Measurements from ENCODE around the gene BOD1. TPM values are rescaled to one million over a fixed set of nuclear protein-coding genes. Genes with fewer than 3 reads are reported as not detected.

Gene BOD1
- total and polyA plus RNA-seq, 8 donors: 21.5 to 42.5 (median 27.4) TPM

DNA sequence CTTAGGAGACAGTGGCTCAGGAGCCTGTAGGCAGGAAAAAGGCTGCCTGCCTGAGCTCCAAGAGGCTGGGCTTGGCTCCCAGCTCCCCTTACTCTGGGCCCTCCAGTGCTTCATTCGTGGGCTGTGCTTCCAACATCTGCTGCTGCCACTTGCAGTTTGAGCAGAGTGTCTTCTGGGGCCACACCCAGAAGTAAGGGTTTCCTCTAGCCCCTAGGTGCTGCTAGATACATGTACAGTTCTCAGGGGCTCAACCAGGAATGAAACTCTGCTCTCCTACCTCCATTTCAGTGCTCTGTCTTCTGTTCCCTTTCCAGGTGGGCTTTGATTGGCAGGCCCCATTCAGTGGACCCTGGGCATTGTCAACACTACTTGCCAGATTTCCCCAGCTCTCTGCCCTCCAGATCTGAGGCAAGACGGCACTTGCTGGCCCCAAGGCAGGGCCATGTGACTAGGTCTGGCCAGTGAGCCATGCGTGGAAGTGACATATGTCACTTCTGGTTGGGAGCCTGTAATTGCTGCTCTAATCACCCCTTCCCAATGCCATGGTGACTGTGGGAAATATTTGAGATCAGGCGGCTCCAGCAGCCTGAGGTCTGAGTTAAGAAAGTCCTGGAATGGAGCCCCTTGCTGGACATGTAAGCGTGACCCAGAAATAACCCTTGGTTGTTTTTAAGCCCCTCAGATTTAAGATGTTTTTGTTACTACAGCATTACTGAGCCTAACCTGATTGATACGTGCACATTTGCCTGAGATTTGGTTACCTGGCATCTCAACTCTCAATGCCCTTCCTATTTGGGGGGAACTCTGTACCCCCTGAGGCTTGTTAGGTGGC lies 9.4 kb upstream of the BOD1 start:
- WGBS, 2 donors: 84 to 85% methylated on average over 6 of the region's 6 CpGs
- Histone ChIP-seq H3K27ac (no peak overlapping the region), H3K4me3 (no peak overlapping the region), H3K9me3 (no peaks in the 10 kb centered on the region), H3K36me3 (no peaks in the 10 kb centered on the region), H3K27me3 (no peaks in the 10 kb centered on the region), H3K4me1 (no peaks in the 10 kb centered on the region)
- intact Hi-C loops (cut with DNase I): loop anchor here in 2 of 3 donors (10.0 kb wide), 2 partner anchors 129 to 269 kb away; no protein-coding TSS in a partner anchor
- DNase-seq (no peak), FAIRE-seq (no peak), ATAC-seq (peak in 2 of 4 donors; percentile 44 to 59)
- TF ChIP-seq, protein P1, sequence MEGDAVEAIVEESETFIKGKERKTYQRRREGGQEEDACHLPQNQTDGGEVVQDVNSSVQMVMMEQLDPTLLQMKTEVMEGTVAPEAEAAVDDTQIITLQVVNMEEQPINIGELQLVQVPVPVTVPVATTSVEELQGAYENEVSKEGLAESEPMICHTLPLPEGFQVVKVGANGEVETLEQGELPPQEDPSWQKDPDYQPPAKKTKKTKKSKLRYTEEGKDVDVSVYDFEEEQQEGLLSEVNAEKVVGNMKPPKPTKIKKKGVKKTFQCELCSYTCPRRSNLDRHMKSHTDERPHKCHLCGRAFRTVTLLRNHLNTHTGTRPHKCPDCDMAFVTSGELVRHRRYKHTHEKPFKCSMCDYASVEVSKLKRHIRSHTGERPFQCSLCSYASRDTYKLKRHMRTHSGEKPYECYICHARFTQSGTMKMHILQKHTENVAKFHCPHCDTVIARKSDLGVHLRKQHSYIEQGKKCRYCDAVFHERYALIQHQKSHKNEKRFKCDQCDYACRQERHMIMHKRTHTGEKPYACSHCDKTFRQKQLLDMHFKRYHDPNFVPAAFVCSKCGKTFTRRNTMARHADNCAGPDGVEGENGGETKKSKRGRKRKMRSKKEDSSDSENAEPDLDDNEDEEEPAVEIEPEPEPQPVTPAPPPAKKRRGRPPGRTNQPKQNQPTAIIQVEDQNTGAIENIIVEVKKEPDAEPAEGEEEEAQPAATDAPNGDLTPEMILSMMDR (IDR thresholded peaks at IDR 0.05): no peak

DNA sequence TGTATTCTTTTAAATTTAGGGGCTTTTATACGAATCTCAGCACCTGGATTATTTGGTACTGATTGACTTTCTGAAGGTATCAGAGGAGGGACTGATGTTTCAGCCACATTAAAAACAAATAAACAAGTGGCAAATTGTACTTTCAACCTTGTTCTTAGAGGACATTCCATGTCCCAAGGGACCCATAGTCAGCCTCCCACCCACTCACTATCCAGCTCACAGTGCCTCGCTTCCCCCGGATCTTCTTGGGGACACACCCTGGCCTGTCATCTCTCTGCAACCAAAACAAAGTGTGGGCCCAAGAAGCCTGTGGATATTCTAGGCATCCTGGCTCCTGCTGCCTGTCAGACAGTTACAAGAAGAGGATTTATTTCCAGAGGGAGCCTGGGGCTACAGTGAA lies 8.8 kb upstream of the BOD1 start:
- Histone ChIP-seq H3K4me3 (no peak overlapping the region), H3K27ac (no peak overlapping the region), H3K4me1 (no peaks in the 10 kb centered on the region), H3K9me3 (no peaks in the 10 kb centered on the region), H3K36me3 (no peaks in the 10 kb centered on the region), H3K27me3 (no peaks in the 10 kb centered on the region)
- ATAC-seq (no peak), FAIRE-seq (no peak), DNase-seq (no peak)
- WGBS, 2 donors: 85 to 94% methylated on average over 3 of the region's 3 CpGs
- intact Hi-C loops (cut with DNase I): loop anchor here in 2 of 3 donors (10.0 kb wide), 2 partner anchors 130 to 270 kb away; no protein-coding TSS in a partner anchor
- TF ChIP-seq, protein P1 (IDR thresholded peaks at IDR 0.05): no peak

DNA sequence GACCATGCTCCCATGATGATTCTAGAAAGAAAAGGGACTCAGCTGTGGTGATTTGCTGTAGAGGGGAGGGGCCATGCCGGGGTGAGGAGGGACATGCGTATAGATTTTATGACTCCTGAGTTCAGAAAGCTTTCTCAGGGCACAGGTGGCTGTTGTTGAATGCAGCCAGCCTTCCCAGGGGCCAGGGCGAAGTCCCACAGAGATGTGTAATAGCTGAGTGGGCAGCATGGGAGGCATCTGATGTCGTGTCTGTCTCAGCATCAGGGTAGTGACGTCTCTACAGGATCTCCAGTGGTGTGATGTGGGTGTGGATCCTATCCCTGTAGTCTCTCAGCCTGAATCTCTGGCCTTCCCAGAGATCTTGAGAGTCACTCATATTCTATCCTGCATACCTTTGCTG lies 7.8 kb upstream of the BOD1 start:
- no peak overlapping the region for H3K27ac ChIP-seq
- intact Hi-C loops (cut with DNase I): loop anchor here in 2 of 3 donors (5.0 to 10.0 kb wide), 3 partner anchors 131 to 688 kb away; no protein-coding TSS in a partner anchor
- H3K9me3 ChIP-seq: no peaks in the 10 kb centered on the region
- ATAC-seq (no peak), DNase-seq (no peak), FAIRE-seq (no peak)
- H3K4me1 ChIP-seq: peaks cover 0 to under 1% (median 0%) of the 10 kb centered on the region in 3 donors
- TF ChIP-seq, protein P1 (IDR thresholded peaks at IDR 0.05): no peak
- H3K4me3 ChIP-seq: no peak overlapping the region
- H3K27me3 ChIP-seq: no peaks in the 10 kb centered on the region
- WGBS, 2 donors: 70 to 75% methylated on average over 5 of the region's 5 CpGs
- H3K36me3 ChIP-seq: no peaks in the 10 kb centered on the region

DNA sequence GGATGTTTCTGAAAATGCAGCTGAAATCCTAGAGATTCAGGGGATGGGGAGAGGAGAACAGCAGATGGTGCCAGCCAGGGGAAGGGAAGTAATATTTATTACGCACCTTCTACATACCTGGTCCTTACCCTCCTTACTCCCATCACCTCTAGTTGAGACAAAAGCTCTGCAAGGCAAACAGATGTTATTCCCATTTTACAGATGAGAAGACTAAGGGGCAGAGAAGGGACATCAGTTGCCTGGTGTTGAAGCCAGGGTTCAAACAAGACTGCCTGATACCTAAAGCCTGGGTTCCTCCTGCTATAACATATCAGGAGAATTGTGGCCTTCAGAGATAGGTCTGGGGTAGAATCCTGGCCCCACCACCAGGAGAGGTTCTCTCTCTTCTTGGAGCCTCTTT lies 7.3 kb upstream of the BOD1 start:
- DNase-seq: no peak
- Histone ChIP-seq H3K4me1 (peaks cover 0 to 3% (median 0%) of the 10 kb centered on the region in 3 donors), H3K27me3 (no peaks in the 10 kb centered on the region), H3K4me3 (no peak overlapping the region), H3K27ac (no peak overlapping the region), H3K36me3 (no peaks in the 10 kb centered on the region), H3K9me3 (no peaks in the 10 kb centered on the region)
- TF ChIP-seq, protein P1 (IDR thresholded peaks at IDR 0.05): no peak
- no peak for FAIRE-seq
- no peak for ATAC-seq
- 87 to 89% methylated on average over 1 of the region's 1 CpG for WGBS, 2 donors
- intact Hi-C loops (cut with DNase I): loop anchor here in 2 of 3 donors (5.0 to 10.0 kb wide), 3 partner anchors 131 to 689 kb away; no protein-coding TSS in a partner anchor

All from pancreas (tissue), 10 donors.